K562 (cell line): ENCODE results near the gene INTS6. TPM values are rescaled to one million over a fixed set of nuclear protein-coding genes. Genes with fewer than 3 reads are reported as not detected.

Source experiments
- ATAC-seq: fragments of 200-7000 bp; cut with Tn5 transposase; 3 replicates; pipeline ENCODE4 v1.9.1; 2020; ENCODE audit warnings: moderate library complexity
- BruUV-seq: library from RNA; stranded (reverse); fragments of 400-500 nt; replicated peaks from 2 replicates; lab custom pipeline; 2021; lab: Mats Ljungman, UMichigan
- CTCF ChIA-PET: fragments of 300-600 bp; formaldehyde crosslinking; extraction: SDS; loops from one replicate; lab custom pipeline; 2021; ENCODE audit warnings: low intra/inter-chr PET ratio; lab: Yijun Ruan, JAX
- POLR2A ChIA-PET: fragments of 300-600, 350-650 bp; sonication (Branson Sonifier 250); formaldehyde crosslinking; extraction: SDS; loops from one replicate; lab custom pipeline; 2021; ENCODE audit warnings: antibody characterized with exemption, inconsistent platforms; lab: Yijun Ruan, JAX
- DNase-seq, 4 experiments: peaks; one replicate each; pipeline versions ENCODE4 v3.0.0 to v3.0.0-alpha.2; 2011 to 2018; ENCODE audit warnings: low spot score in 3 of 4, mixed read lengths in 3 of 4; ENCODE audit errors: extremely low read depth in 1 of 4
- FAIRE-seq: peaks from 2 replicates; lab custom pipeline; 2011; peaks lifted over from hg19 to GRCh38; lab: Jason Lieb, UNC
- H2AFZ ChIP-seq: 2 replicates; pipeline ENCODE4 v1.6.0; 2011; ENCODE audit warnings: low read depth, low read length, control low read depth, inconsistent platforms
- H3K27ac ChIP-seq: fragments of 200-600 bp; 3 replicates; pipeline ENCODE4 v1.8.0; 2011; ENCODE audit warnings: low read depth, mild to moderate bottlenecking, control low read depth, inconsistent platforms, low read length, moderate library complexity, mixed read lengths; ENCODE audit errors: extremely low read depth
- H3K27me3 ChIP-seq, 2 experiments: fragments of 300-600 bp in 1 of 2; 2 replicates in 1 of 2; 3 replicates in 1 of 2; pipeline versions ENCODE4 v1.6.0 to v1.8.0; 2011; ENCODE audit warnings: inconsistent platforms in 2 of 2, low read length in 2 of 2, mild to moderate bottlenecking in 1 of 2, mixed read lengths in 1 of 2, moderate library complexity in 1 of 2; ENCODE audit not compliant: control insufficient read depth in 2 of 2, insufficient read depth in 2 of 2
- H3K36me3 ChIP-seq: fragments of 300-600 bp; 3 replicates; pipeline ENCODE4 v1.8.0; 2011; ENCODE audit warnings: mild to moderate bottlenecking, low read length, inconsistent platforms; ENCODE audit not compliant: control insufficient read depth, insufficient read depth
- H3K4me1 ChIP-seq, 2 experiments: fragments of 200-600 bp in 1 of 2; replicated peaks in 1 of 2; 2 replicates in 1 of 2; 3 replicates in 1 of 2; pipeline versions ENCODE4 v1.5.1 to v1.8.0; 2011; ENCODE audit warnings: inconsistent platforms in 2 of 2, low read length in 2 of 2, mild to moderate bottlenecking in 1 of 2, mixed read lengths in 1 of 2, moderate library complexity in 1 of 2; ENCODE audit not compliant: control insufficient read depth in 2 of 2, insufficient read depth in 2 of 2
- H3K4me2 ChIP-seq: 2 replicates; pipeline ENCODE4 v1.6.1; 2011; ENCODE audit warnings: low read length, control low read depth, inconsistent platforms, mixed read lengths; ENCODE audit not compliant: insufficient read depth
- H3K4me3 ChIP-seq: fragments of 200-600 bp; sonication (generic), shearing (Covaris generic); 2 replicates; pipeline ENCODE4 v1.5.1; 2016; ENCODE audit warnings: control low read depth, inconsistent platforms
- H3K79me2 ChIP-seq: fragments of 200-600 bp; 3 replicates; pipeline ENCODE4 v1.8.0; 2011; ENCODE audit warnings: low read length, inconsistent platforms; ENCODE audit not compliant: control insufficient read depth, insufficient read depth
- H3K9ac ChIP-seq, 2 experiments: 2 replicates each; pipeline versions ENCODE4 v1.6.0 to v1.6.1; 2011; ENCODE audit warnings: low read depth in 2 of 2, low read length in 2 of 2, control low read depth in 1 of 2, inconsistent platforms in 1 of 2, mild to moderate bottlenecking in 1 of 2, mixed read lengths in 1 of 2; ENCODE audit not compliant: insufficient read depth in 1 of 2
- H3K9me1 ChIP-seq: one replicate; pipeline ENCODE4 v1.6.0; 2011; ENCODE audit warnings: inconsistent platforms, mild to moderate bottlenecking, low read length, moderate library complexity; ENCODE audit not compliant: control insufficient read depth, insufficient read depth
- H3K9me3 ChIP-seq: replicated peaks from 2 replicates; pipeline ENCODE4 v1.5.1; 2011; ENCODE audit warnings: low read depth, low read length, inconsistent platforms; ENCODE audit not compliant: control insufficient read depth, insufficient read depth
- H4K20me1 ChIP-seq: replicated peaks from 2 replicates; pipeline ENCODE4 v1.6.1; 2011; ENCODE audit warnings: low read length, inconsistent platforms, mixed read lengths; ENCODE audit not compliant: control insufficient read depth, insufficient read depth
- ARID1B ChIP-seq: fragments of 450-650 bp; IDR thresholded peaks from 2 replicates; pipeline ENCODE4 v1.6.1; 2016; ENCODE audit warnings: antibody characterized with exemption, mild to moderate bottlenecking, inconsistent platforms
- ARID3B ChIP-seq: fragments of 250-450 bp; sonication (Bioruptor Pico); IDR thresholded peaks from 2 replicates; pipeline ENCODE4 v1.4.0; 2020; ENCODE audit warnings: borderline replicate concordance
- BCOR ChIP-seq: fragments of 450-650 bp; IDR thresholded peaks from 2 replicates; pipeline ENCODE4 v1.6.1; 2016
- BMI1 ChIP-seq: fragments of 150-350 bp; IDR thresholded peaks from 2 replicates; pipeline ENCODE4 v1.6.1; 2014; ENCODE audit warnings: low read length
- CREM ChIP-seq: IDR thresholded peaks from 2 replicates; pipeline ENCODE4 v1.6.1; 2014; ENCODE audit warnings: antibody characterized with exemption, low read depth
- DDX20 ChIP-seq: fragments of 450-650 bp; IDR thresholded peaks from 2 replicates; pipeline ENCODE4 v1.6.1; 2016; ENCODE audit warnings: missing genetic modification characterization, low read depth, mild to moderate bottlenecking, missing compliant biosample characterization, moderate library complexity
- EHMT2 ChIP-seq: fragments of 450-650 bp; IDR thresholded peaks from 2 replicates; pipeline ENCODE4 v1.6.1; 2018; ENCODE audit warnings: antibody characterized with exemption
- GMEB1 ChIP-seq: fragments of 250-450 bp; sonication (Bioruptor Pico); IDR thresholded peaks from 2 replicates; pipeline ENCODE4 v1.4.0; 2020; ENCODE audit warnings: mild to moderate bottlenecking
- GTF2B ChIP-seq: IDR thresholded peaks from 2 replicates; pipeline ENCODE4 v1.6.1; 2011; ENCODE audit not compliant: insufficient read length; ENCODE audit errors: extremely low read depth
- MBD2 ChIP-seq: sonication (generic); IDR thresholded peaks from 2 replicates; pipeline ENCODE4 v1.6.1; 2016; ENCODE audit warnings: low read depth, borderline replicate concordance
- PHB ChIP-seq: fragments of 250-450 bp; sonication (Bioruptor Pico); IDR thresholded peaks from 2 replicates; pipeline ENCODE4 v1.5.0; 2021
- SIX5 ChIP-seq, 2 experiments: IDR thresholded peaks; 2 replicates each; pipeline ENCODE4 v1.6.1; 2011; ENCODE audit warnings: low read length in 2 of 2, borderline replicate concordance in 1 of 2, low read depth in 1 of 2, mild to moderate bottlenecking in 1 of 2, moderate library complexity in 1 of 2; ENCODE audit not compliant: insufficient read depth in 1 of 2
- TAF15 ChIP-seq: fragments of 200-400 bp; formaldehyde crosslinking; IDR thresholded peaks from 2 replicates; pipeline ENCODE4 v1.6.1; 2017; ENCODE audit warnings: mild to moderate bottlenecking, low read depth, low read length, moderate library complexity
- ZNF217 ChIP-seq: sonication (generic); formaldehyde crosslinking; IDR thresholded peaks from 2 replicates; pipeline ENCODE4 v1.8.0; 2022; ENCODE audit warnings: mild to moderate bottlenecking, missing genetic modification reagents
- WGBS: fragments of 100-300 bp; shearing (Covaris generic); methylation state at CpG from one replicate; pipeline ENCODE4 v1.1.6; 2016; ENCODE audit warnings: low coverage, mixed read lengths; ENCODE audit not compliant: insufficient coverage; ENCODE audit errors: missing lambda C conversion rate; 5-methylcytosine and 5-hydroxymethylcytosine counted together
- in situ Hi-C: fragments of 300-500 bp; cut with MboI; formaldehyde crosslinking; loops from 4 replicates; pipeline ENCODE4 v1.15.0; 2018; ENCODE audit warnings: inconsistent platforms, mixed read lengths
- intact Hi-C: fragments of 100-400 bp; cut with micrococcal nuclease; formaldehyde crosslinking; loops from 2 replicates; pipeline ENCODE4 v1.14.2; 2022
- polyA plus RNA-seq, 8 experiments: library from polyadenylated mRNA; depleted of rRNA in 4 of 8; stranded (reverse) in 5 of 8; unstranded in 3 of 8; fragments of >200 nt; fragmentation: Nextera tagmentation in 2 of 8; fragmentation: Illumina TruSeq in 1 of 8; extraction: Ambion mirVana in 2 of 8; extraction: Trizol in 1 of 8; gene quantifications; 2 replicates each; pipeline versions ENCODE4 v1.2.1 to v1.2.3, GENCODE V29; 2011 to 2014; ENCODE audit warnings: inconsistent platforms in 1 of 8, missing spikeins in 1 of 8
- total RNA-seq, 7 experiments: library from RNA; depleted of rRNA in 6 of 7; stranded (reverse); fragments of >200 nt in 6 of 7; fragmentation: Illumina TruSeq in 2 of 7; extraction: Trizol in 2 of 7; gene quantifications; 2 replicates each; pipeline versions ENCODE4 v1.2.1 to v1.2.3, GENCODE V29; 2011 to 2021; ENCODE audit warnings: low replicate concordance in 1 of 7

Gene INTS6
- total and polyA plus RNA-seq, 9 of the 15 experiments (the other 6 are each of a cell fraction or from before 2014, with no cell fraction given): 3.7 to 29.8 (median 16.1) TPM

- ChIA-PET CTCF (no interaction called here), POLR2A (no interaction called here)
- Histone ChIP-seq H3K27ac (no peak overlapping the region), H3K9me1 (no peaks in the 10 kb centered on the region), H3K36me3 (no peaks in the 10 kb centered on the region), H3K4me3 (no peak overlapping the region), H3K4me2 (no peak overlapping the region), H3K9me3 (no peaks in the 10 kb centered on the region), H3K9ac (no peak overlapping the region), H3K27me3 (no peaks in the 10 kb centered on the region; a peak in 2 of 5 replicates), H4K20me1 (no peaks in the 10 kb centered on the region), H3K79me2 (no peaks in the 10 kb centered on the region), H2AFZ (no peak overlapping the region), H3K4me1 (no peaks in the 10 kb centered on the region; a peak in 2 of 5 replicates)
- DNase-seq (no peak), FAIRE-seq (no peak), ATAC-seq (no peak)
- TF ChIP-seq GMEB1: no peak
- TF ChIP-seq PHB: no peak
- intact Hi-C loops (no loop called here), in situ Hi-C loops (no loop called here)
- BruUV-seq: no TSS peak
- 10% methylated on average over 2 of the region's 3 CpGs for WGBS
Measured at GRCh38 chr13:51329606-51330005, 123.2 kb downstream of the INTS6 start.

- intact Hi-C loops: no loop called here
- DNase-seq: no peak
- H4K20me1 ChIP-seq: no peaks in the 10 kb centered on the region
- POLR2A ChIA-PET: interaction anchor here (0.7 kb wide), 2 partner anchors 384 to 915 kb away, joined by 3 read pairs; no protein-coding TSS in a partner anchor
- no peaks in the 10 kb centered on the region; a peak in 2 of 5 replicates for H3K4me1 ChIP-seq
- no TSS peak for BruUV-seq
- in situ Hi-C loops: no loop called here
- no peak overlapping the region for H2AFZ ChIP-seq
- no peak for FAIRE-seq
- H3K79me2 ChIP-seq: no peaks in the 10 kb centered on the region
- WGBS: 2% methylated on average over 6 of the region's 6 CpGs
- H3K4me3 ChIP-seq: no peak overlapping the region
- CTCF ChIA-PET: no interaction called here
- no peak for ATAC-seq
- no peaks in the 10 kb centered on the region for H3K9me1 ChIP-seq
- no peaks in the 10 kb centered on the region; a peak in 2 of 5 replicates for H3K27me3 ChIP-seq
- H3K36me3 ChIP-seq: no peaks in the 10 kb centered on the region
- H3K27ac ChIP-seq: no peak overlapping the region
- H3K9me3 ChIP-seq: no peaks in the 10 kb centered on the region
- H3K4me2 ChIP-seq: no peak overlapping the region
- H3K9ac ChIP-seq: no peak overlapping the region
- no peak for TF ChIP-seq ARID3B (CRISPR knock-in tag)
- no peak for TF ChIP-seq GTF2B
- TF ChIP-seq BCOR: no peak
- TF ChIP-seq MBD2: no peak
- no peak for TF ChIP-seq BMI1
- TF ChIP-seq ZNF217: no peak
- no peak for TF ChIP-seq ARID1B
- no peak for TF ChIP-seq TAF15
- TF ChIP-seq DDX20 (tag): no peak
- TF ChIP-seq SIX5 (IDR thresholded peaks at IDR 0.05; ENCODE audit: borderline replicate concordance in 1 of 2, insufficient read depth in 1 of 2, low read depth in 1 of 2, low read length in 2 of 2): no peak
- TF ChIP-seq CREM: no peak
- no peak for TF ChIP-seq EHMT2
Measured at GRCh38 chr13:51328488-51328887, 124.3 kb downstream of the INTS6 start.
